Measurements from ENCODE around the gene S100A1. TPM values are rescaled to one million over a fixed set of nuclear protein-coding genes. Genes with fewer than 3 reads are reported as not detected.

S100A1 gene
- total RNA-seq, 4 donors from 2014 or later = 2.4 to 8.3 (median 2.8) TPM

DNA sequence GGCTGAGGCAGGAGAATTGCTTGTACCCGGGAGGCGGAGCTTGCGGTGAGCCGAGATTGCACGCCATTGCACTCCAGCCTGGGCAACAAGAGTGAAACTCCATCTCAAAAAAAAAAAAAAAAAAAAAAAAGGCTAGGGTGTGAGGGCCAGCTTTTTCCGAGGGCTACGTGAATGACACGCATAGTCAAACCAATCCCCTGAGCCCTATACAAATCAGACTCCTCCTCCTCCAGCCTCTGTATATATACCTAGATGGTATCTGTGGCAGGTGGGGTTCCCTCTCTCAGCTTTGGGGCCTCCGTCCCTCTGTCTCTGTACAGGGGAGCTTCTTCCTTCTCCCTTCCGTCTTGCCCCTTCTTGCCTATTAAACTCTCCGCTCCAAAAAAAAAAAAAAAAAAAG lies 22.0 kb upstream of the S100A1 start:
- Histone ChIP-seq H3K4me1 (peaks cover 0 to 42% (median 20%) of the 10 kb centered on the region in 3 donors), H3K36me3 (peaks cover 0 to 32% of the 10 kb centered on the region in 2 donors), H3K27me3 (no peaks in the 10 kb centered on the region), H3K4me3 (no peak overlapping the region), H3K27ac (no peak overlapping the region), H3K9me3 (no peaks in the 10 kb centered on the region)
- WGBS, 2 donors (ENCODE audit: low coverage in 1 of 2) = 74 to 96% methylated on average over 5 of the region's 11 CpGs
- no peak for ATAC-seq
- no peak for TF ChIP-seq POLR2AphosphoS5 (IDR thresholded peaks at IDR 0.05)
- no peak for TF ChIP-seq EP300 (IDR thresholded peaks at IDR 0.05)
- TF ChIP-seq, protein P1, sequence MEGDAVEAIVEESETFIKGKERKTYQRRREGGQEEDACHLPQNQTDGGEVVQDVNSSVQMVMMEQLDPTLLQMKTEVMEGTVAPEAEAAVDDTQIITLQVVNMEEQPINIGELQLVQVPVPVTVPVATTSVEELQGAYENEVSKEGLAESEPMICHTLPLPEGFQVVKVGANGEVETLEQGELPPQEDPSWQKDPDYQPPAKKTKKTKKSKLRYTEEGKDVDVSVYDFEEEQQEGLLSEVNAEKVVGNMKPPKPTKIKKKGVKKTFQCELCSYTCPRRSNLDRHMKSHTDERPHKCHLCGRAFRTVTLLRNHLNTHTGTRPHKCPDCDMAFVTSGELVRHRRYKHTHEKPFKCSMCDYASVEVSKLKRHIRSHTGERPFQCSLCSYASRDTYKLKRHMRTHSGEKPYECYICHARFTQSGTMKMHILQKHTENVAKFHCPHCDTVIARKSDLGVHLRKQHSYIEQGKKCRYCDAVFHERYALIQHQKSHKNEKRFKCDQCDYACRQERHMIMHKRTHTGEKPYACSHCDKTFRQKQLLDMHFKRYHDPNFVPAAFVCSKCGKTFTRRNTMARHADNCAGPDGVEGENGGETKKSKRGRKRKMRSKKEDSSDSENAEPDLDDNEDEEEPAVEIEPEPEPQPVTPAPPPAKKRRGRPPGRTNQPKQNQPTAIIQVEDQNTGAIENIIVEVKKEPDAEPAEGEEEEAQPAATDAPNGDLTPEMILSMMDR (IDR thresholded peaks at IDR 0.05) = no peak
- no peak for TF ChIP-seq POLR2A (IDR thresholded peaks at IDR 0.05)

DNA sequence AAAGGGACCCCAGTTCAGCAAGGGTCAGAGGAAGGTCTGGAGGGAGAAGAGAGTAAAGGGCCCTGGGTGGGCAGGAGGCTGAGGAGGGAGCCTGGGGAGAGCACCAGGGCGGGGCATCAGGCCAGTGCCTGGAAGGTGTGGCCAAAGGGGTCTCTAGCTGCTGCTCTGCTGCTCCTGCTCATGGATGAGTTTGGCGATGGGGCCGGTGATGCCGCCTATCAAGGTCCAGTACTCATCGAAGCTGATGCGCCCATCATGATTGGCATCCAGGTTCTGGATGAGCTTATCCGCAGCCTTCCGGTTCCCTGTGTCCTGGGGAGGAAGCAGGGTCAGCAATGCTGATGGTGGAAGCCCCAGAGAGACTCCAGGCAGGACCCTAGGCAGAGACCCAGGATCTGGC lies 20.9 kb upstream of the S100A1 start:
- no peak for ATAC-seq
- no peaks in the 10 kb centered on the region for H3K27me3 ChIP-seq
- no peak for TF ChIP-seq POLR2A (IDR thresholded peaks at IDR 0.05)
- TF ChIP-seq, protein P1 (IDR thresholded peaks at IDR 0.05) = no peak
- no peak for TF ChIP-seq EP300 (IDR thresholded peaks at IDR 0.05)
- no peak for TF ChIP-seq POLR2AphosphoS5 (IDR thresholded peaks at IDR 0.05)
- H3K27ac ChIP-seq = peak overlapping the region in 3 of 4 donors; percentile 86 to 90 (median 86)
- H3K4me1 ChIP-seq = peaks cover 0 to 50% (median 24%) of the 10 kb centered on the region in 3 donors
- H3K4me3 ChIP-seq = peak overlapping the region in 1 of 2 donors; percentile 49
- no peaks in the 10 kb centered on the region for H3K9me3 ChIP-seq
- 83 to 88% methylated on average over 1 to 7 of the region's 8 CpGs for WGBS, 2 donors (ENCODE audit: low coverage in 1 of 2)
- peaks cover 0 to 32% of the 10 kb centered on the region in 2 donors for H3K36me3 ChIP-seq

DNA sequence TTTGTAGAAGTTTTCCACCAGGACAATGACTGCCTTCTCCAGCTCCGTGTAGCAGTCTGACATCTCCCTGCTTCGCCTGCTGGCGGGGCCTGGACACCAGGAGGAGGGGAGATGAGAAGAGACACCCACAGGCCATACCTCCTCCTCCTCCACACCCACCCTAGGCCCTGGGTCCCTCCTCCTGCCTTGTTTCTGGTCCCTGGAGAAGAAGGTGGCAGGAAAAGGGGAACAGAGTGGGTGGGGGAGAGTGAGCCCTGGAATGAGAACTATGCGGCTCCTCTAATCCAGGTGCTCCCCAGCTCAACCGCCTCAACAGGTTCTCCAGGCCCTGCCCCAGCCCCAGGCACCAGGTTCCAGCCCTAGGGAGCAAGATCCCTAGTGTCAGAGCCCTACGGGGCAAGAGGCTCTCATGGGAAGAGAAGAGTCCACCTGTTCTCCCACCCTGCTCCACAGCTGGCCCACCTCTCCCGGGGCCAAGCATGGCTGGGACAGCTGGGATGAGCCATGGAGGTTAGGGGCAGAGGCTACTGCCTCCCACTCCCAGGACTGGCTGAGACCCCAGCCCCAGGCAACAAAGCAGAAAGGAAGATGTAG lies 20.0 kb upstream of the S100A1 start:
- Histone ChIP-seq H3K4me1 (peaks cover 0 to 54% (median 26%) of the 10 kb centered on the region in 3 donors), H3K27me3 (no peaks in the 10 kb centered on the region), H3K9me3 (no peaks in the 10 kb centered on the region), H3K36me3 (peaks cover 0 to 32% of the 10 kb centered on the region in 2 donors), H3K4me3 (peak overlapping the region; percentile 5 to 49), H3K27ac (peak overlapping the region in 3 of 4 donors; percentile 86 to 90 (median 86))
- WGBS, 2 donors (ENCODE audit: low coverage in 1 of 2) = 60% methylated on average over 1 of the region's 7 CpGs; no CpG with 5 or more reads in 1 of the 2 donors
- no peak for ATAC-seq
- TF ChIP-seq EP300 (IDR thresholded peaks at IDR 0.05) = no peak
- TF ChIP-seq POLR2A (IDR thresholded peaks at IDR 0.05) = no peak
- TF ChIP-seq POLR2AphosphoS5 (IDR thresholded peaks at IDR 0.05) = no peak
- TF ChIP-seq, protein P1 (IDR thresholded peaks at IDR 0.05) = no peak

DNA sequence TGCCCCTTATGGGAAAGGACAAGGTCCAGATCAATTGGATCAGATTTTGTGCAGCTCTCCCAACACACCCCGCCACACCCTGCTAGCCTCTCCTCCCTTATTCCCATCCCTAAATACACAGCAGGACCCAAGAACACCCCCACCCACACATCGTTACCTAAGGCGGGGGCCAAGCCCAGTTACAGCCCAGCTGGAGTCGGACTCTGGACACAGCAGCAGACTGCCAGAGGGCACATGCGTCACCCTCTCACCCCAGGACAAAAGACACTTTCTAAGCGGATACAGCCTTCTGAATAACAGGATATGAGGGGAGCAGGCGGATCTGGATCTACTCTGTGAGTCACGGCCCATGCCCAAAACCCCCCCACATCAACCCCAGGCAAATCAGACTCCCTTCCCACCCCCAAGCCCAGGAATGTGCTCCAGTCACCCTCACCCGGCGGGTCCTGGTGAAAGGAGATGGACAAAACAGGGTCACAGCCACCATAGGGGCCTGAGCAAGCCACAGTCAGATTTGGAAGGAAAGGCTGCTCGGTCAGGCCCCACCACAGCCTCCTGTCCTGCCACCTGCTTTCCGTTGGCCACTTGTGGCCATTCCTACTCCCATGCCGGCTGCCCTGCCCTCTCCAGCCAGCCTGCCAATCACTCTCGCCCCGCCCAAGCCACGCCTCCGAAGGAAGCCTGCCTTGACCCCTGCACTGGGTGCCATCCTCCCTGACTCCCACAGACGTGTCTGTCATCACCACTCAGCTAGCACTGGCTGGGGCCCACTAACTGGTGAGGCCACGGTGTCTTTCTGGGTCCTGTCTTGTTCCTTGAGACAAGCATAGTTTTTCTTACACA lies 19.3 kb upstream of the S100A1 start:
- H3K27ac ChIP-seq = peak overlapping the region; percentile 30 to 90 (median 86)
- no peaks in the 10 kb centered on the region for H3K9me3 ChIP-seq
- peak overlapping the region in 1 of 2 donors; percentile 49 for H3K4me3 ChIP-seq
- peak; percentile 73 for ATAC-seq
- peaks cover 0 to 60% (median 28%) of the 10 kb centered on the region in 3 donors for H3K4me1 ChIP-seq
- peak; percentile 71 for TF ChIP-seq POLR2AphosphoS5 (IDR thresholded peaks at IDR 0.05)
- no peak for TF ChIP-seq EP300 (IDR thresholded peaks at IDR 0.05)
- TF ChIP-seq, protein P1 (IDR thresholded peaks at IDR 0.05) = no peak
- WGBS, 2 donors (ENCODE audit: low coverage in 1 of 2) = 48 to 60% methylated on average over 7 to 12 of the region's 19 CpGs
- no peaks in the 10 kb centered on the region for H3K27me3 ChIP-seq
- peaks cover 0 to 32% of the 10 kb centered on the region in 2 donors for H3K36me3 ChIP-seq
